ENCODE results near the gene ZNF473. TPM values are rescaled to one million over a fixed set of nuclear protein-coding genes. Genes with fewer than 3 reads are reported as not detected.

The ZNF473 gene
- total RNA-seq, 1 experiment from 2014 or later, result 13.9 TPM

- Histone ChIP-seq H3K4me3 (no peak overlapping the region), H3K4me1 (replicated peaks; ENCODE audit: insufficient read depth) (peaks cover 24% of the 10 kb centered on the region), H3K4me2 (no peak overlapping the region), H4K20me1 (ENCODE audit: insufficient read depth) (peaks cover 13% of the 10 kb centered on the region), H3F3A (ENCODE audit: insufficient read depth, low read depth) (peaks cover 11% of the 10 kb centered on the region), H3K9me3 (ENCODE audit: insufficient read depth, low read depth) (no peaks in the 10 kb centered on the region), H3K79me2 (ENCODE audit: low read depth) (no peaks in the 10 kb centered on the region), H3K36me3 (ENCODE audit: low read depth) (peaks cover 29% of the 10 kb centered on the region), H2AFZ (no peak overlapping the region), H3K27me3 (ENCODE audit: insufficient read depth, low read depth) (no peaks in the 10 kb centered on the region), H3K27ac (peak overlapping the region; percentile 87), H3K9me2 (ENCODE audit: insufficient read depth) (no peaks in the 10 kb centered on the region)
- CTCF ChIA-PET, result no interaction called here
- BruUV-seq (replicated peaks), result no TSS peak
- intact Hi-C loops (cut with micrococcal nuclease; ENCODE audit: unreplicated experiment), result no loop called here
- DNase-seq, result no peak
- TF ChIP-seq EZH2 (IDR thresholded peaks at IDR 0.05; ENCODE audit: low read depth), result no peak
- TF ChIP-seq CTCF (conservative IDR thresholded peaks at IDR 0.05), result no peak
- POLR2A ChIA-PET (ENCODE audit: unreplicated experiment), result interaction anchor here (0.6 kb wide), 1 partner anchor 18 kb away, joined by 13 read pairs; no protein-coding TSS in a partner anchor
These were observed 20.4 kb upstream of the ZNF473 start for GRCh38 chr19:50005428-50005827.

- Histone ChIP-seq H3K9me3 (ENCODE audit: insufficient read depth, low read depth) (no peaks in the 10 kb centered on the region), H3K27me3 (ENCODE audit: insufficient read depth, low read depth) (no peaks in the 10 kb centered on the region), H3K36me3 (ENCODE audit: low read depth) (peaks cover 21% of the 10 kb centered on the region), H4K20me1 (ENCODE audit: insufficient read depth) (peaks cover 10% of the 10 kb centered on the region), H3F3A (ENCODE audit: insufficient read depth, low read depth) (peaks cover 11% of the 10 kb centered on the region), H3K9me2 (ENCODE audit: insufficient read depth) (no peaks in the 10 kb centered on the region), H3K79me2 (ENCODE audit: low read depth) (no peaks in the 10 kb centered on the region), H3K27ac (no peak overlapping the region), H3K4me3 (no peak overlapping the region), H3K4me1 (replicated peaks; ENCODE audit: insufficient read depth) (peaks cover 24% of the 10 kb centered on the region), H3K4me2 (no peak overlapping the region), H2AFZ (no peak overlapping the region)
- no peak for DNase-seq
- TF ChIP-seq CTCF (conservative IDR thresholded peaks at IDR 0.05) (no peak), EZH2 (IDR thresholded peaks at IDR 0.05; ENCODE audit: low read depth) (no peak)
- ChIA-PET POLR2A (ENCODE audit: unreplicated experiment) (no interaction called here), CTCF (no interaction called here)
- intact Hi-C loops (cut with micrococcal nuclease; ENCODE audit: unreplicated experiment), result no loop called here
- no TSS peak for BruUV-seq (replicated peaks)
These were observed 18.6 kb upstream of the ZNF473 start for GRCh38 chr19:50007170-50007569.

DNA sequence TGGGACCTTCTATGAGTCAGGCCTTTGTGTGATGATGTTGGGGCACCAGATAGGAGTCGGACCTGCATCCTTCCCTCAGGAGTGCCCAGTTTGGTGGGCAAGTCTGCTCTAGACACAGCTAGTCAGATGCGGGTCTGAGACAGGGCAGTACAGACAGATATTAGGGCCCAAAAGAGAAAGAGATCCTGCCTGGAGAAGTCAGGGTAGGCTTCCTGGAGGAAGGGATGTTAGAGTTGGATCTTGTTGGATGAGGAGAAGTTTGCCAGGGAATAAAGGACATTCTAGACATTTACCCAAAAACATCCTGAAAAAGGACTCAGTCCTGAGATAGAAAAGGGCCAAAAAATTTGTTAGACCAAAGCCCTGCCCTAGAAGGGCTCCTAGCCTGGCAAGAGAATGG lies 17.9 kb upstream of the ZNF473 start:
- H3F3A ChIP-seq (ENCODE audit: insufficient read depth, low read depth), result peaks cover 11% of the 10 kb centered on the region
- intact Hi-C loops (cut with micrococcal nuclease; ENCODE audit: unreplicated experiment), result no loop called here
- TF ChIP-seq EZH2 (IDR thresholded peaks at IDR 0.05; ENCODE audit: low read depth) (no peak), CTCF (conservative IDR thresholded peaks at IDR 0.05) (no peak)
- H3K4me1 ChIP-seq (replicated peaks; ENCODE audit: insufficient read depth), result peaks cover 24% of the 10 kb centered on the region
- no peaks in the 10 kb centered on the region for H3K27me3 ChIP-seq (ENCODE audit: insufficient read depth, low read depth)
- ChIA-PET CTCF (no interaction called here), POLR2A (ENCODE audit: unreplicated experiment) (no interaction called here)
- H3K4me3 ChIP-seq, result no peak overlapping the region
- no peak overlapping the region for H2AFZ ChIP-seq
- no peak overlapping the region for H3K27ac ChIP-seq
- H3K36me3 ChIP-seq (ENCODE audit: low read depth), result peaks cover 20% of the 10 kb centered on the region
- BruUV-seq (replicated peaks), result no TSS peak
- DNase-seq, result no peak
- no peak overlapping the region for H3K4me2 ChIP-seq
- H3K79me2 ChIP-seq (ENCODE audit: low read depth), result no peaks in the 10 kb centered on the region
- H3K9me2 ChIP-seq (ENCODE audit: insufficient read depth), result no peaks in the 10 kb centered on the region
- H3K9me3 ChIP-seq (ENCODE audit: insufficient read depth, low read depth), result no peaks in the 10 kb centered on the region
- peaks cover 9% of the 10 kb centered on the region; the same call in 1 of the 2 replicates for H4K20me1 ChIP-seq (ENCODE audit: insufficient read depth)

Data from PC-9 (cell line).